Stimulated activated CD8-positive, alpha-beta memory T cell treated with anti-CD3 and anti-CD28 coated beads, Interleukin-12 subunit alpha, Interleukin-12 subunit beta, amount 100 ng/mL, for 1 hour (primary cell): Measurements from ENCODE around the gene PLCG1.

Experiments used
- DNase-seq: peaks from one replicate; pipeline ENCODE4 v3.0.0-alpha.2; 2020; ENCODE audit warnings: low read depth

PLCG1 gene

GRCh38 chr20:41142245-41142644 is 4.9 kb downstream of the PLCG1 start:
- no peak for DNase-seq

- DNase-seq: no peak
Measured at GRCh38 chr20:41142919-41143318, 5.6 kb downstream of the PLCG1 start.

DNA sequence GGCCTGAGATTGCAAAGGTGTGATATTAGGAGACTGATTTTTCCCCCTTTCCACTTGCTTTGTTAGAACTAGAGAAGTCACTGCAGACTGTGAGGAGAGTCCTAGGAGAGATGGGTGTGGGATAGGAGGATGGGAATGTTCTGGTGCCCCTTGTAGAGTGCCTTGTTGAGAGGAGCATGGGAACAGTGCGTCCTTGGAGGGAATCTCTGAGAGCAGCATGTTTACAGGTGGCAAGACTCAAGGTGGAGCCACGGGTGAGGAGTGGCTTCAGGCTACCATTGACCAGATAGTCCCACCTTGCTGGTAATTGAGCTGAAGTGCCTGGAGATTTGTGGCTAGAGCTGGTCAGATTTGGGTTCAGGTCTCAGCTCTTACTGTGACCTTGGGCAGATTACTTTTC is 6.0 kb downstream of the PLCG1 start:
- no peak for DNase-seq

GRCh38 chr20:41145317-41145716 is 8.0 kb downstream of the PLCG1 start:
- DNase-seq: no peak

DNA sequence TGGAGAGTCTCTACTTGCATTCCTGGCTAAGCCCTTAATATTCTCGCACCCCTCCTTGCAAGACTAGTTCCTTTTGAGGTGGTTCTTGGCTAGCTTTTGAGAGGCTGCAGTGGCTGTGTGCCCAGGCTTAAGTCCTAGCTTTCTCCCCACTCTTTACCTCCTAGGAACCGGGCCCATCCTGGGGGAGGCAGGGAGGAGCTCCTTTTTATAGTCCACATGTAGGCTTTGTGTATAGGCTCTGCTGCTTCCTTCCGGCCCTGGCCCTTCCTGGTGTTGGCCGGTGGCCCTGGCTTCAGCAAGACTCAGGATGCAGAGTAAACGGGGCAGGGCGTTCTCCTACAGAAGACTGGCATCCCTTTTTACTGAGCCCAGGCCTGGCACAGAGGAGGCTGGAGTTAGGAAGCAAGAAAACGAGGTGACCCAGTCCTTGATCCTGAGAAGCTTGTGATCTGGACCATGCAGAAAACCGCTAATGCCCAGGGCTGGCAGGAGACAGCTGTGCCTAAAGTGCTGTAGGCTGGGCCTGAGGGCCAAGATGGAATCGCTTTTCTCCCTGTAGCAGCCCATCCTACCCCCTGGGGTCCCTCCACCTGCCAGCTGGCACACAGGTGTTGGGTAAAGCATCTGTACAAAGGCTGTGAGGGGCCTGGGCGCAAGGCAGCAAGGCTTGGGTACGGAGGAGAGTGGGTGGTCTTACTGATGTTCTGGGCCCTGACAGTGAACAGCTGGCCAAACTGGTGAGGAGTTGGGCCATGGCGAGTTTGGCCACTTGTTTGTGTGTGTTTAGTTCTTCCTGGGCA is 8.7 kb downstream of the PLCG1 start:
- DNase-seq: no peak

DNA sequence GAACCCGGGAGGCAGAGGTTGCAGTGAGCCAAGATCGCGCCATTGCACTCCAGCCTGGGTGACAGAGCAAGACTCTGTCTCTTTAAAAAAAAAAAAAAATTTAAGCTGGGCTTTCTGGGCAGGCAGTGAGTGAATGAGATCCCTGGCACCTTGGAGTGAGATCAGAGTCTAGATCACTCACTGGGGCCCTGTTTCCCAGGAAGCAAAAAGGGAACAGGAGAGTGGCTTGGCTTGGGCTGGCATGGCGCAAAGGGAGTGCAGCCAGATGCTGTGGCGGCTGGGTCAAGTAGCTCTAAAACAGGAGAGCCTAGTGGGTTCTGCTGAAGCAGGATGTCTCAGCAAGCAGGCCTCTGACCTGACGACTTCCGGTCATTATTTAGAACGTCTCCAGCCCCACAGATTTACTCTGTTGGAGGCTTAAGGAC is 10.4 kb downstream of the PLCG1 start:
- no peak for DNase-seq

GRCh38 chr20:41148942-41149341 is 11.6 kb downstream of the PLCG1 start:
- DNase-seq: no peak

DNA sequence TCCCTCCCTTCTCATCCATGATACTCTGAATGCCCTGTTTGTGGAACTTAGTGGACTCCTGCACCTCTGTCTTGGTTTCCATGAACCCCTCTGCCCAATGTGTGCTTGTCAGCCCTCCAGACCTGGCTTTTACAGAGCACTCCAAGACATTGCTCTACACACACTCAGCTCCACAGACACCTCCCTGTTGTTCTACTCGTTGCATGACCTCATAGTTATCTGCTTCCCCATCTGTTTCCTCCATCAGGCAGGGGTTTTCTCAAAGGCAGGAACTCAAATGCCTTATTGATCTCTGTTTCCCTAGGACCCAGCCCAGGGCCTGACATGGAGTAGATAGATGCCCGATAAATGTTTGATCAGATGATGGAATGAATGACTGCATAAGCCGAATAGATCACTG is 13.3 kb downstream of the PLCG1 start:
- DNase-seq: no peak

DNA sequence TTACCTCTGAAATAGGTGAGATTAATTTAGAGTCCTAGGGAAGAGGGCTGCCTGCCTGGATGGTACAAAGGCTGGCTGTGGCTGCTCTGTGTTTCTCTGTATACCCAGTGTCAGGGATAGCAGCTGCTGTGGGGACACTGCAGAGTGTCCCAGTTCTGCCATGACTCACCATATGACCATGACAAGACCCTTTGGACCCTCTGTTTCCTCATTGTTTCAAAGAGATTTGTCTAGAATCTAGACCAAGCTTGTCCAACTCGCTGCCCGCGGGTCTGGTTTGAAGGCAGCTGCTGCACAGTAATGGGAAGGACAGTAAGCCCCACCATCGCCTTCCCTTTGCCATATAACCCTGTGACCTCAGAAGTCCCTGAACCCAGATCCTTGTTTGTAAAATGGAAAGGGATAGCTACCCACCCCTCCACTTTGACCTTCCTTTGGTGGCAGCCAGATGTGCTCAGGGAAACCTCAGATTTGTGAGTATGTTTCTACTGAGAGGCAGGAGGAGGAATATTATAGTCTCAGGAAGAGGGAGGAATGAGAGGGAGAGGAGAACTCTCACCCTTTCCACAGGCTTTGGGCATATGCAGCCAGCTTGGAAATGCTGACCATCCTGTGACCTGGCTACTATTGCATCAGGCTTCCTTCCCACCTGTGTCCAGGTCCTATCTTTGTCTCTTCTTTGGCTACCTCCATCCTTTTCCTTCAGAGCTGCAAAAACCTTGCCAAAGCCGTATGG is 14.0 kb downstream of the PLCG1 start:
- no peak for DNase-seq

DNA sequence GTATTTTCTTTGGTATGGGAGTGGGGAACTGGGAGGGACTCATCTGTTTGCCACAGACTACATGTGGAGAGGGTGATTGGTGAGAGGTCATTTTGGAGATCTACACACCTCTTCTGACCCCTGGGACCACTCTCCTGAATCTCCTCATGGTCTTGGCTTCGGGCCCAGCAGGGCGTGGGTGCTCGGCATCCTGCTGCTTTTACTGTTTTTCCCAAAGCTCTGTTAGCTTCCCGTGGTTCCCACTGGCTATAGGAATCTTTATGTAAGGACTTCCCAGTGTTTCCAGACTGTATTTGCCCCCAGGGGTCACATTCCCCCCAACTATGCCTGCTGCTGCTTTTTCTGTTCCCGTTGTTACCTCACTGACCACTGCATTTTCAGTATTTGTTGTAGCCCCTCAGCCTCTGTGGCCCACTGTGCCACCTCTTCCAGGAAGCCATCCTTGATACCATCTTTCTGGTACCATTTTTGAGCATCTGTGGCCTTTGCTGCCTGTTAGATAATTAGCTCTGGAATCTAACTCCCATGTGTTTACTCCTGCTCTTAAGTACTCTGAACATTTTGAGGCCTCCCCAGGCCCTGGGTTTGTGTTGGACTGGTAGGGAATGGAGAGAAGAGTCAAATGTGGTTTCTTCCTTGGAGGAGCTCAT is 14.9 kb downstream of the PLCG1 start:
- no peak for DNase-seq

- DNase-seq: no peak
Measured at GRCh38 chr20:41154436-41155176, 17.3 kb downstream of the PLCG1 start.

- no peak for DNase-seq
Measured at GRCh38 chr20:41155261-41155660, 17.9 kb downstream of the PLCG1 start.

GRCh38 chr20:41158082-41158625 is 20.8 kb downstream of the PLCG1 start:
- no peak for DNase-seq

DNA sequence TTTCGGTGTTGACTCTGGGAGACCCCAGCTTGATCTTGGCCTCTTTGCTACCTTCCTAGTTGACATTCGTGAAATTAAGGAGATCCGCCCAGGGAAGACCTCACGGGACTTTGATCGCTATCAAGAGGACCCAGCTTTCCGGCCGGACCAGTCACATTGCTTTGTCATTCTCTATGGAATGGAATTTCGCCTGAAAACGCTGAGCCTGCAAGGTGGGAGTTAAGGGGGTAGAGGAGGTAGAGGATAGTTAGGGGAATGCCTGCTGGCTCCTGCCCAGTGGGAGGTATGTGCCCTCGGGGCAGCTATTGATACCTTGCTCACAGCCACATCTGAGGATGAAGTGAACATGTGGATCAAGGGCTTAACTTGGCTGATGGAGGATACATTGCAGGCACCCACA is 22.2 kb downstream of the PLCG1 start:
- DNase-seq: no peak

DNA sequence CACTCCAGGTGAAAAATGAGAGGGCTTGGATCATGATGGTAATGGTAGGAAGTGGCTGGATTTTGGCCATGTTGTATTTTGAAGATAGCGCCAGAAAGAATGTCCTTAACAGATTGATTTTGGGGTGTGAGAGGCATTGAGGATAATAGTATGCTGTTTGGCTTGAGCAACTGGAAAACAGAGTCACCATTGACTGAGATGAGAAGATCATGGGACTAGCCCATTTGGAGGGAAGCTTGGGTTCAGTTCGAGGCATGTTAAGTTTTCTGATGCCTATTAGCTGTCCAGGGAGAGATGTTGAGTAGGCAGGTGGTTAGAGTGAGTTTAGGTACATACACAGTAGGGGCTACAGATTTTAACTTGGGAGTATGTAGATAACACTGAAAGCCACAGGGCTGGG is 23.3 kb downstream of the PLCG1 start:
- DNase-seq: no peak

GRCh38 chr20:41161886-41162285 is 24.5 kb downstream of the PLCG1 start:
- no peak for DNase-seq

DNA sequence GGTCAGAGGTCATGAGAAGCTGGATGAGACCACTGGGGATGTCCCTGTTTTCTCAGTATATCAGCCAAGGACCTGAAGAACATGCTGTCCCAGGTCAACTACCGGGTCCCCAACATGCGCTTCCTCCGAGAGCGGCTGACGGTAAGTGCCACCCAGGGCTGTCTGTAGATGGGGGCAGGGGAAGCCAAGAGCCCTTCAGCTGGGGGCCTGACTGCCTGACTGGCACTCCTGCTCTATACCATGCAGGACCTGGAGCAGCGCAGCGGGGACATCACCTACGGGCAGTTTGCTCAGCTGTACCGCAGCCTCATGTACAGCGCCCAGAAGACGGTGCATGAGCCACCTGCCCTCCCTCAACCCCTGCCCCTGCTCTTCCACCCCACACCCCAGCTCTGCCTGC is 25.1 kb downstream of the PLCG1 start:
- no peak for DNase-seq

DNA sequence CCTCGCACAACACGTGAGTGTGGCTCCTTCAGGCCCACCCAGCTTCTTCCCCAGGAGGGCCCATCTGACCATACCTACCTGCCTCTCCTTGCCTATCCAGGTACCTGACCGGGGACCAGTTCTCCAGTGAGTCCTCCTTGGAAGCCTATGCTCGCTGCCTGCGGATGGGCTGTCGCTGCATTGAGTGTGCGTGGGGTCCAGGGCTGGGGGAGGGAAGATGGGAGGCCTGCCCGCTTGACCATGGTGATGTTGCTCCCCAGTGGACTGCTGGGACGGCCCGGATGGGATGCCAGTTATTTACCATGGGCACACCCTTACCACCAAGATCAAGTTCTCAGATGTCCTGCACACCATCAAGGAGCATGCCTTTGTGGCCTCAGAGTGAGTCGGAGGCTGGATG is 26.5 kb downstream of the PLCG1 start:
- no peak for DNase-seq

DNA sequence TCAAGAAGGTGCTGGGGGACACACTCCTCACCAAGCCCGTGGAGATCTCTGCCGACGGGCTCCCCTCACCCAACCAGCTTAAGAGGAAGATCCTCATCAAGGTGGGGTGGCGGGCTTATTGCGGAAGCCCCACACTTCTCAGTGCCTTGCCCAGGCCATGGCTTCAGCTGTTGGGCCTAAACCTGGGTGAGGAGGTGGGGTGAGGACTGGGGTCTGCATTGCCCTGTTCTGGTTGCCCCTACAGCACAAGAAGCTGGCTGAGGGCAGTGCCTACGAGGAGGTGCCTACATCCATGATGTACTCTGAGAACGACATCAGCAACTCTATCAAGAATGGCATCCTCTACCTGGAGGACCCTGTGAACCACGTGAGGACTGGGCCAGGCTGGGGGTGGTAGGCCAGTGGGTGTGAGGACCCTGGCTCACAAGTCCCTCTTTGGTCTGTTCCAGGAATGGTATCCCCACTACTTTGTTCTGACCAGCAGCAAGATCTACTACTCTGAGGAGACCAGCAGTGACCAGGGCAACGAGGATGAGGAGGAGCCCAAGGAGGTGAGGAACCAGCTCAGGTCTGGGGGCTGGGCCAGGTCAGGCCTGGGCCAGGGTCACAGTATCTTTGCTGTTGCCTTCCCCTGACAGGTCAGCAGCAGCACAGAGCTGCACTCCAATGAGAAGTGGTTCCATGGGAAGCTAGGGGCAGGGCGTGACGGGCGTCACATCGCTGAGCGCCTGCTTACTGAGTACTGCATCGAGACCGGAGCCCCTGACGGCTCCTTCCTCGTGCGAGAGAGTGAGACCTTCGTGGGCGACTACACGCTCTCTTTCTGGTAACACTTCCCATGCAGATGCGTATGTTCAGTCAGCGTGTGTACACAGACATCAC is 27.9 kb downstream of the PLCG1 start:
- no peak for DNase-seq

DNA sequence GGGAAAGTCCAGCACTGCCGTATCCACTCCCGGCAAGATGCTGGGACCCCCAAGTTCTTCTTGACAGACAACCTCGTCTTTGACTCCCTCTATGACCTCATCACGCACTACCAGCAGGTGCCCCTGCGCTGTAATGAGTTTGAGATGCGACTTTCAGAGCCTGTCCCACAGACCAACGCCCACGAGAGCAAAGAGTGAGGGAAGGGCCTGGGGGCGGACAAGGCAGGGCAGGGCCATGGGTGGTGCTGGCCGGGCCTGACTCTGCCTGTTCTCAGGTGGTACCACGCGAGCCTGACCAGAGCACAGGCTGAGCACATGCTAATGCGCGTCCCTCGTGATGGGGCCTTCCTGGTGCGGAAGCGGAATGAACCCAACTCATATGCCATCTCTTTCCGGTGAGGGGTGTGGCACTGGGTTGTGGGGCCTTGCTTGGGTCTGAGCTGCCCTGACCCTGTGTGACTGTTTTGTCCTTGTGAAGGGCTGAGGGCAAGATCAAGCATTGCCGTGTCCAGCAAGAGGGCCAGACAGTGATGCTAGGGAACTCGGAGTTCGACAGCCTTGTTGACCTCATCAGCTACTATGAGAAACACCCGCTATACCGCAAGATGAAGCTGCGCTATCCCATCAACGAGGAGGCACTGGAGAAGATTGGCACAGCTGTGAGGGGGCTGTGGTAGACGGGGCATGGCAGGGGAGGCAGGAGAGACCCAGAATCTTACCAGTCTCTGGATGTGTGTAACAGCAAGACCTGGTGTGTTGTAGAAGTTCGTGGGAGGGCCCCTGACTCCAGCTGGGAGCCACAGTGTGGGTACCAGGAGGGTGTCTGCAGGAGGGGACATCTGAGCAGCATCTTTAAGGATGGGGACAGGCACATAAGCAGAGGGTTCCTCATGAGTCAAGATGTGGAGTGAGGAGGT is 29.1 kb downstream of the PLCG1 start:
- DNase-seq: no peak
